ENCODE data around the gene PRKD1. TPM values are rescaled to one million over a fixed set of nuclear protein-coding genes. Genes with fewer than 3 reads are reported as not detected.

Gene PRKD1
- total RNA-seq, 1 experiment from 2014 or later: 0.36 TPM

- TF ChIP-seq CTCF (IDR thresholded peaks at IDR 0.05; ENCODE audit: insufficient read depth in 1 of 2, low read depth in 1 of 2, low read length in 1 of 2, severe bottlenecking in 1 of 2, unreplicated experiment in 1 of 2): no peak
Observed at GRCh38 chr14:29802211-29802610, 125.4 kb downstream of the PRKD1 start.

GRCh38 chr14:29800961-29801360, 126.7 kb downstream of the PRKD1 start:
- no peak for TF ChIP-seq CTCF (IDR thresholded peaks at IDR 0.05; ENCODE audit: insufficient read depth in 1 of 2, low read depth in 1 of 2, low read length in 1 of 2, severe bottlenecking in 1 of 2, unreplicated experiment in 1 of 2)
- Histone ChIP-seq H3K36me3 (ENCODE audit: control insufficient read depth, insufficient read depth, low read length) (no peaks in the 10 kb centered on the region), H3K4me3 (ENCODE audit: low read depth, low read length) (no peak overlapping the region), H3K27me3 (replicated peaks; ENCODE audit: control insufficient read depth, insufficient read depth, low read length) (no peaks in the 10 kb centered on the region), H3K9me3 (no peaks in the 10 kb centered on the region), H3K4me1 (no peaks in the 10 kb centered on the region)
- CTCF ChIA-PET: no interaction called here
- Mint-ChIP-seq H3K4me3 (ENCODE audit: unreplicated experiment) (no peak overlapping the region), H3K36me3 (ENCODE audit: insufficient read depth, unreplicated experiment) (no peaks in the 10 kb centered on the region), H3K27ac (ENCODE audit: unreplicated experiment) (no peak overlapping the region), H3K4me1 (ENCODE audit: low read depth, unreplicated experiment) (no peaks in the 10 kb centered on the region), H3K9me3 (ENCODE audit: unreplicated experiment) (no peaks in the 10 kb centered on the region), H3K27me3 (ENCODE audit: insufficient read depth, unreplicated experiment) (peaks cover 2% of the 10 kb centered on the region)
- DNase-seq: no peak
- POLR2A ChIA-PET: no interaction called here
- BruUV-seq (replicated peaks): no TSS peak
- intact Hi-C loops (cut with micrococcal nuclease; ENCODE audit: unreplicated experiment): no loop called here

More at GRCh38 chr14:29802211-29802610, 125.4 kb downstream of the PRKD1 start:
- no peaks in the 10 kb centered on the region for H3K27me3 ChIP-seq (replicated peaks; ENCODE audit: control insufficient read depth, insufficient read depth, low read length)
- intact Hi-C loops (cut with micrococcal nuclease; ENCODE audit: unreplicated experiment): no loop called here
- ChIA-PET POLR2A (no interaction called here), CTCF (no interaction called here)
- H3K4me3 ChIP-seq (ENCODE audit: low read depth, low read length): no peak overlapping the region
- BruUV-seq (replicated peaks): no TSS peak
- DNase-seq: no peak
- H3K9me3 Mint-ChIP-seq (ENCODE audit: unreplicated experiment): no peaks in the 10 kb centered on the region
- H3K27ac Mint-ChIP-seq (ENCODE audit: unreplicated experiment): no peak overlapping the region
- no peaks in the 10 kb centered on the region for H3K9me3 ChIP-seq
- no peaks in the 10 kb centered on the region for H3K4me1 ChIP-seq
- no peaks in the 10 kb centered on the region for H3K36me3 ChIP-seq (ENCODE audit: control insufficient read depth, insufficient read depth, low read length)
- H3K36me3 Mint-ChIP-seq (ENCODE audit: insufficient read depth, unreplicated experiment): no peaks in the 10 kb centered on the region
- no peaks in the 10 kb centered on the region for H3K4me1 Mint-ChIP-seq (ENCODE audit: low read depth, unreplicated experiment)
- H3K4me3 Mint-ChIP-seq (ENCODE audit: unreplicated experiment): no peak overlapping the region
- H3K27me3 Mint-ChIP-seq (ENCODE audit: insufficient read depth, unreplicated experiment): no peaks in the 10 kb centered on the region

- H3K36me3 ChIP-seq (ENCODE audit: control insufficient read depth, insufficient read depth, low read length): no peaks in the 10 kb centered on the region
- no peaks in the 10 kb centered on the region for H3K27me3 ChIP-seq (replicated peaks; ENCODE audit: control insufficient read depth, insufficient read depth, low read length)
- CTCF ChIA-PET: no interaction called here
- no peaks in the 10 kb centered on the region for H3K9me3 ChIP-seq
- H3K4me1 ChIP-seq: no peaks in the 10 kb centered on the region
- Mint-ChIP-seq H3K4me3 (ENCODE audit: unreplicated experiment) (no peak overlapping the region), H3K36me3 (ENCODE audit: insufficient read depth, unreplicated experiment) (no peaks in the 10 kb centered on the region), H3K4me1 (ENCODE audit: low read depth, unreplicated experiment) (no peaks in the 10 kb centered on the region), H3K9me3 (ENCODE audit: unreplicated experiment) (no peaks in the 10 kb centered on the region), H3K27me3 (ENCODE audit: insufficient read depth, unreplicated experiment) (peaks cover 2% of the 10 kb centered on the region), H3K27ac (ENCODE audit: unreplicated experiment) (no peak overlapping the region)
- BruUV-seq (replicated peaks): no TSS peak
- POLR2A ChIA-PET: no interaction called here
- intact Hi-C loops (cut with micrococcal nuclease; ENCODE audit: unreplicated experiment): no loop called here
- no peak overlapping the region for H3K4me3 ChIP-seq (ENCODE audit: low read depth, low read length)
- TF ChIP-seq CTCF (IDR thresholded peaks at IDR 0.05; ENCODE audit: insufficient read depth in 1 of 2, low read depth in 1 of 2, low read length in 1 of 2, severe bottlenecking in 1 of 2, unreplicated experiment in 1 of 2): no peak
- DNase-seq: no peak
Observed at GRCh38 chr14:29799464-29800095, 128.1 kb downstream of the PRKD1 start.
